ACHN (cell line): ENCODE data around the gene SETD3.
"Not testable (repeated sequence)": the region's sequence is repeated elsewhere in the genome, so short reads cannot be mapped to it uniquely, and the experiment has no call there.

Source experiments
- DNase-seq: peaks from one replicate; pipeline ENCODE4 v3.0.0-alpha.2; 2015
- in situ Hi-C: cut with HindIII; loops from 2 replicates; pipeline ENCODE4 v1.10.0; 2017; ENCODE audit warnings: low sequenced_read_pairs, low pct_ligation_motif_present, low pct_unique_long_range_greater_than_20kb

SETD3 gene

DNA sequence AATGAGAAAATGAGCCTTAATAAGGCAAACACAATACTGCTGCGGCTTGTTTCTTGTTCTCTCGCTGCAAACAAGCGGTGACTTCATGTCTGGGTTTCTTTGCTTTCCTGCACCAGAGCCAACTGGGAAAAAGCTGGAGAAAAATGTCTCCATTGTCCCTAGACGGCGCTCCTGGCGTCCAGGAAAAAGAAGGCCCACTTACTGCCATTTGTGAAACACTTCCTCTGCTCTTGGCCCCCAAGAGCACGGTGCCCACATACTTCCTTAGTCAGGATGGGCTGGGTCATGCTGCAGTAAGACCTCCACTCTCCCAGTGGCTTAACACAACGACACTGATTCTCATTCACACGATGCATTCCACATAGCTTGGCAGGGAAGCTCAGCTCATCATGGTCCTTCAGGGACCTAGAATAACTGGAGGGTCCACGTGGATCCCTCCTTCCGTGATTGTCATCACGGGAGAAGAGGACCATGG lies 122.7 kb downstream of the SETD3 start:
- DNase-seq = no peak
- in situ Hi-C loops = no loop called here

DNA sequence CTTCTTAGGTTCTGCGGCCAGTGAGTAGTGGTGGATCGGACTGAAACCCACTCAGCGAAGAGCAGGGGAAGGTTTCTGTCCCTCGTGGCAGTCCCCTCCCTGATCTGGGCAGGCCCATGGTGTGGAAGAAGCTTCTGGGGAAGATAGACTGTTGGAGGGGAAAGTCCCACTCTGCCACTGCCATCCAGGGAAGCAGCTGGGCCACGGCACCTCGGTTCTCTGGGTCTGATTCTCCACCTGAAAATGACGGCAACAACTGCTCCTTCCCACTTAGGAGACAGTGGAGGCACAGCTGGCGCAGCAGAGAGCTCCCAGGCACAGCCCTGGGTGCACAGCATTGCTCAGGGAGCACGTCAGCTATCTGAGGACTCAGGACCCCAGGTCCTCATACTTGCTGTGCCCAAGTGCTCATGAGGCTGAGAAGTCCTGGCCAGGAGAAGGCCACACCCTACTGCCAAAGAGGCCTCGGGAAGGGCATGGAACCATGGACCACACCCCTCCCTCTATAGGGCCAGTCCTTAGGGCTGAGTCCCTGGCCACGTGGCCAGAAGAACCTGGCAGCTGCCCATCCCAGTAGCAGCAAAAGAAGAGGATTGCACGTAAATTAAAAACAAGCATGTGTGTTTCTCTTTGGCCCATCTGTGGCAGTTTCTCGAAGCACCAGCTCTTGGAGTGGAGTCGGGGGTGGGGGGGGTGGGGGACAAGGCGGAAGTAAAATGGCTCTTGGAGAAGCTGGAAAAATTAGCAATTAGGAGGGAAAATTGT lies 123.3 kb downstream of the SETD3 start:
- in situ Hi-C loops = no loop called here
- no peak for DNase-seq

DNA sequence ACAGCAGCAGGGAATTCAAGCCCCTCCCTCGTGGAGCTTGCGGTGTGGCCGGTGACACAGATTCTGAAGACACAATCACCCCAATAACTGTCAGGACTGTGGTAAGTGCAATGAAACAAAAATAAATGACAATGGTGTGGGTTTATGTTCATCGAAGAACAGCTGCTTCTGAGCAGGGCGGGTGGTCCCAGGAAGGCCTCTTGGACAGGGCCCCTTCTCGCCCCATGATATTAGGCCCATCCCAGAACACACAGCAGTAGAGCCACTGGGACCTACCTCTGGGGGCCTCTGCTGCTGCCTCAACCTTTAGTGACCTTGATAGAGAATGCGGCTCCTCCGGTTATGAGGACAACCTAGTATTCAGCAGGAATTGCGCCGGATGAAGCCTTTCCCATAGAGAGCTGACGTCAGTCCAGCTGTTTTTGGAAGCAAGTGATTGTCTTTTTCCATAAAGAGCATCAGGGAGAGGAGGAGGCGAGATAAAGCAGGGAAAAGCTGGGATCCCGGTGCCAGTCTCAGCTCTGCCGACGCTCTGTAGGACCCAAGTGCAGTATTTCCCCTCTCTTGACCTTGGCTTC lies 124.5 kb downstream of the SETD3 start:
- in situ Hi-C loops = no loop called here
- DNase-seq = no peak

DNA sequence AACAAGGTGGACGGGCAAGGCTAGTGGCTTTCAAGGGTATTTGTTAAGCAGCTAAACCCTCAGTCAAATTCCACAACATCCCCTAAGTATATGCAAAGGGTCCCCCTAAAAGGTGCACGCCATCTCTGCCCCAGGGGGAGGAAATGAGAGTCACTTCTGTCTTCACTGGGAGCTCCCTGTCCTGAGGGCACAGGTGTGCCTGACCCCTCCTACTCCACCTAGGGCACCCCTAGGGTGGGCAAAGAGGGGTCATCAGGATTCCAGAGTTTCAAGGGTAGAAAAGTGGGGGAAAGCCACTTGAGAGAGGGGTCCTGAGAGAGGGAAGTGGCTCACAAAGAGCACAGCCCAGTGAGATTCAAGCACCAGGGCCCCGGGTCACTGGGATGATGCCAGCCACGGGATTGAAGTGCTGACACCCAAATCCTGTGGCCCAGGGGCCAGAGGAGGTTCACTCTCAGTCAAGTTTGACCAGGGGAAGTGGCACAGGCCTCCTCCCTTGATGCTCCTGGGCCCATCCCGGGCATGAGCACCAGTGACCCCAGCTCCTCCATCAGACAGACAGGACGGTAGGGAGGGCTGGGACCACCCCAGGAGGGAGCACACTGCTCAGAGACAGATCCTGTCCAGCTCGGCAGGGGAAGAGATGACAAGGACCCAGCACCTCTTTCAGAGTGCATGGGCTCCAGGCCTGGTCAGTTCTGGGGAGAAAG lies 126.3 kb downstream of the SETD3 start:
- no peak for DNase-seq
- in situ Hi-C loops = no loop called here

DNA sequence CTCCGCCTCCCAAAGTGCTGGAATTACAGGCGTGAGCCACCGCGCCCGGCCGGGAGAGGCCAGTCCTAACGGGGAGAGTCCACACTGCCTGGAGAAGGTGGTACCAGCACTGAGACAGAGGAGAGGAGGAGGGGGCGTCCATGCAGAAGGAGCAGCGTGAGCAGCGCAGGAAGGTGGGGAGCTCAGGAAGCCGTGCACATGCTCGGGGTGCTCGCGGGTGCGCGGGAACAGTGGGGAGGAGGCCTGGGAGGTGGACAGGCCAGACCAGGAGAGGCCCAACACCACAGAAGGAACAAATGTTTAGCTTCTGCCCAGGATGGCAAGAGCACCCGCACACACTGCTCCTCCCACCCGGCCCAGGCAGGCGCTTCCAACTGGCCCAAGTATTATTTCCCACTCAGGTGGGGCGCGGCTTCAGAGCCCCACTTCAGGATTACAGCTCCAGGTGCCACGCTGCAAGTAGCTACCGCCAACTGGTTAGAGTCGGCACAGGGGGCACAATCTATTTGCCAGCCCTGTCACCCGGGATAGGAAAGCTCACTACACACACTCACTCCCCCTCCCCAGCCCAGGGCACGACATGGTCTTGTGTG lies 127.9 kb downstream of the SETD3 start:
- no peak for DNase-seq
- in situ Hi-C loops = no loop called here

DNA sequence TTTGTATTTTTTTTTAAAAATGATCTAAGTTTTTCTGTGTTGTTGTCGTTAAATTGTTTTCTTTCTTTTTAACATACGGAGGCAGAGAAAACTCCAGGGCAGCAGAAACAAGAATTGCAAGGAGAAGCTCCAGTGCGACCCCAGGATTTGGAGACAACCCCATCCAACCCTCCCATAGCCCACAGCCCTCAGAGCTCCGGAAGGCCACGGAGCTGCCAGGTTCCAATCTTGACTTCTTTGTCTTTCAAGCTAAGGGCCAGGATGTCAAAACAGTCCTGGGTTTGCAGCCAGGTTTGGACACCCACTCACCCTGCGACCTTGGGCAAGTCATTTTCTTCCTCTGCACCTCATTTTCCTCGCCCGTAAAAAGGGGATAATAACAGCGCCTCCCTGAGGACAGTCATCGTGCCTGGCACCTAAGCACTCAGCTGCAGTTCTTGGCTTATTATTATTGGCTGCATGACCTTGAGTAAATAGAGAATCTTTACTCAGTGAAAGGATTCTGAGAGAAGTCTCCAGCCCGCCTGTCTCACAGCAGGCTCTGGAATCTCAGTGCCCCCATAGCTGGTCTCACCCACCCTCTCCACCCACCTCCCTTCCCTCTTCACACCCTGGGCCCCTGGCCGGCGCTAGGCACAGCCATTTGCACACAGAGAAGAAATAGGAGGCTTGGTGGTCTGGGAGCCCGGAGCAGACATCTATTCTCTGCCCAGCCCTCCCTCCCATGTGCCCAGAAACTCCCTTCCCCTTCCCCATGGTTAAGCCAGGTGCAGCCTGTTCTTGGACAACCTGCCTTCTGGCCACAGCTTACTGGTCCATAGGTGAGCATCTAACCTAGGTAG lies 129.3 kb downstream of the SETD3 start:
- in situ Hi-C loops = no loop called here
- DNase-seq = no peak

DNA sequence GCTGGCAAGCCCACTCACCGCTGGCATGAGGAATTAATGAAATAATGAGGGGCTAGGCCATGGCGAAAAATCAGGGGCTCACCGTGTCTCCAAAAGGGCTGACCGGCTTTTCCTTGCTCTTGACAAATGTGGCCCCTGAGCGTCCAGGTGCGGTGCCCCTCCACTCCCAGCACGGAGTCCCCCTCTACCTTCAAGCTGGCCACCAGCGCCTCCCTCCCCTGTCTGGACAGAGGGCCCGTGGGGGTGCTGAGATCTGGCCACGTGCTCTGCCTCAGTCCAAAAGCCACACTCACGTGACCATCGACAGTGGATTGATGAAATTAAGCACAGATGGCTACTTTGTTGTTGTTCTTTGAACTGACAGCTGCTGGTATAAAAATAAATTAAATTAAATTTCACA lies 129.9 kb downstream of the SETD3 start:
- in situ Hi-C loops = no loop called here
- DNase-seq = no peak

DNA sequence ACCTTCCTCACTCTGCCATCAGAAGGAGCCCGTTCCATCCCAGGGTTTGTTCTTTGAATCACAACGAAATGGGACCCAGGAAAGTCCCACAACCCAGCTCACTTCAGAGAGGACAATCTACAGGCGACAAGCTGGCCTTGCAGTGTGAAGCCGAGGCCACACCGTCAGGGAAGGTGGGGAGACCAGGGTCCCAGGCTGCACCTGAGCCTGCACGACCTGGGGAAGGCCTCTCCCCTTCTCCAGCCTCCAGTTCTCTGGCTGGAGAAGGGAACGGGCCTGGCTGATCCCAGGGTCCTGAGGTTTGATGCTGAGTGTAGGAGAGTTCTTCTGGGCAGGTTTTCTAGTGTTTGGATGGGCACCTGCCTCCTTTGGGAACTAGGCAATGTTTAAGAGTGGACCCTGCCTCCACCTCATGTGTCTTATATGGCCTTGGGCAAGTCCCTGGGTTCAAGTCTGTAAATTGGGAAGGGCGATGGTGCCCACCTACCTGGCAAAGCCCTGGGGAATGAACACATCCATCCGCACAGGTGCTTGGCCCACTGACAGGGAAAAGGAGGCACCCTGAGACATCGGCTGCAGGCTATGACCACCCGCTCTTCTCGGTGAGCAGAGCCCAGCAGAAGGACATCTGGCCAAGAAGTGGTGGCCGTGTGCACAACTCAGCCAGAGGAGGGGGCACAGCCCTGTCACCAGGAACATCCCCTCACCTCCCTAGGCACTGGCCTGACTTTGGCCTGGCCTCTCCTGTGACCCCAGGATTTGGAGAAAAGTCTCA lies 130.8 kb downstream of the SETD3 start:
- in situ Hi-C loops = no loop called here
- DNase-seq = no peak

DNA sequence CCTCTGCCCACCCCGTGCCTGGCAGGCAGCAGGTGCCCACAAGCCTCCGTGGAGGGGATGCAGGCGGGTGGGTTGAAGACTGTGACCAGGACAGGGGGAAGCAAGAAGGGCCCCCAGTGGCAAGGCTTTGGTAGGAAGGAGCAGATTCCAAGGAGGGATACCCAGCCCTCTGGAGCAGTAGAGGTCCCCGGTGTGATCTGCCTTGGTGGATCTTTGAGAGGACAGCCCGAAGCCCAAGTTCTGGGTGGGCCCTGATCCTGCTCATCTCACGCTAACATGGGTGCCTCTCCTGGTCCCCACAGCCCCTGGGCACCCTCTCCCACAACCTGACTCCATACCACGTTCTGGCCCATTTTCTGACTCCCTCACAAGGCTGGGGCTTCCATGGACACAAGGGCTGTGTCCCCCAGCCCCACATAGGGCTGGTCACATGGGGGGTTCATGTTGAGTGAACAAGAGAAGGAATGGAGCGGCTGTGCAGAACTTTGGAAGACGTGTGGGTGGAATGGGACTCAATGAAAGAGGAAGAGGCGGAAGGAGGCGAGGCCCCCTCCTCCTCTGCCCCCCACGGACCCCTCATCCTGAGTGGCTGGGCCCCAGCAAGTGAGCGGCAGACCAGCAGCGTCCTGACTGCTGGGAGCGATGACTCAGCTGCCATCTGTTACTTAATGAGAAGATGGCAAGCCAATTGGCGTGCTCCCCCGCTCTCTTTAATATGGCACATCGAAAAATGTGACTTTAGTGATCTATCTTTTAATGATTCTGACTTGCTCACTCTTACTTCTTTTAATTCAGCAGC lies 131.6 kb downstream of the SETD3 start:
- no peak for DNase-seq
- in situ Hi-C loops = no loop called here

DNA sequence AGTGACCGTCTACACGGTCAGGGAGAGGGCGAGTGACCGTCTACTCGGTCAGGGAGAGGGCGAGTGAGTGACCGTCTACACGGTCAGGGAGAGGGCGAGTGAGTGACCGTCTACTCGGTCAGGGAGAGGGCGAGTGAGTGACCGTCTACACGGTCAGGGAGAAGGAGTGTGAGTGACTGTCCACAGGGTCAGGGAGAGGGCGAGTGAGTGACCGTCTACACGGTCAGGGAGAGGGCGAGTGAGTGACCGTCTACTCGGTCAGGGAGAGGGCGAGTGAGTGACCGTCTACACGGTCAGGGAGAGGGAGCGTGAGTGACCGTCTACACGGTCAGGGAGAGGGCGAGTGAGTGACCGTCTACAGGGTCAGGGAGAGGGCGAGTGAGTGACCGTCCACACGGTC lies 132.4 kb downstream of the SETD3 start:
- in situ Hi-C loops, DNase-seq: not testable (repeated sequence)
